T follicular helper cell (primary cell): Measurements from ENCODE around the gene ARHGEF28.

Experiments
- DNase-seq: peaks from one replicate; pipeline ENCODE4 v3.0.0-alpha.2; 2020; ENCODE audit warnings: low read depth

Gene ARHGEF28

DNA sequence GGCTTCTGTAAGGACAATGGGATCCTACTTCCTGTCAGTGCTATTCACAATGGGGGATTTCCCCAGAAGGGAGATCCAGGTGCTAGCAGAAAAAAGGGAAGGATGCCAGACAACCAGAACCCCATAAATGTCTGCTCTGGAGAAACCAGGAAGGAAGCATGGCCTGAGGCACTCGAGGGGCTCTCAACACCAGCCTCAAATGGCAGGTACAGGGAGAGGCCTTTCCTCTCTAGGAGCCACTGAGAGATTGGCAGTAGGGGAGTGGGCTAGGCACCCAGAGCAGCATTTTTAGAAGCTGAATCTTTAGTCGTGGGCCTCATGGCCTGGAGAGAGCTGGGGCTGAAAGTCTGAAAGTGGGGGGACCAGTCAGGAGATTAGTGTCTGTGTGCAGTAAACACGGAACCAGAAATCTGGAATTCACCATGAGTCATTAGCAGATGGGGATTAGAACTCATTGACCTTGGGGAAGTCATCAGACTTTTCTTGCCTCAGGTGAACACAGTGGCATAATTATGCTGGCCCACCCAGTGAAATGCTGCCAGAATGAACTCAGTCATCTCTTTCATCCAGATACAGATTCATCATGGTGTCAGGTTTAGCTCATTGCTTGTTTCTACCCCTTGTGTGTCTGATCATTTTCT lies 28.3 kb downstream of the ARHGEF28 start:
- DNase-seq: no peak

- no peak for DNase-seq
These were observed 28.9 kb downstream of the ARHGEF28 start for GRCh38 chr5:73654819-73655318.

GRCh38 chr5:73655521-73656160 lies 29.6 kb downstream of the ARHGEF28 start:
- DNase-seq: no peak

GRCh38 chr5:73661753-73662152 lies 35.8 kb downstream of the ARHGEF28 start:
- no peak for DNase-seq

DNA sequence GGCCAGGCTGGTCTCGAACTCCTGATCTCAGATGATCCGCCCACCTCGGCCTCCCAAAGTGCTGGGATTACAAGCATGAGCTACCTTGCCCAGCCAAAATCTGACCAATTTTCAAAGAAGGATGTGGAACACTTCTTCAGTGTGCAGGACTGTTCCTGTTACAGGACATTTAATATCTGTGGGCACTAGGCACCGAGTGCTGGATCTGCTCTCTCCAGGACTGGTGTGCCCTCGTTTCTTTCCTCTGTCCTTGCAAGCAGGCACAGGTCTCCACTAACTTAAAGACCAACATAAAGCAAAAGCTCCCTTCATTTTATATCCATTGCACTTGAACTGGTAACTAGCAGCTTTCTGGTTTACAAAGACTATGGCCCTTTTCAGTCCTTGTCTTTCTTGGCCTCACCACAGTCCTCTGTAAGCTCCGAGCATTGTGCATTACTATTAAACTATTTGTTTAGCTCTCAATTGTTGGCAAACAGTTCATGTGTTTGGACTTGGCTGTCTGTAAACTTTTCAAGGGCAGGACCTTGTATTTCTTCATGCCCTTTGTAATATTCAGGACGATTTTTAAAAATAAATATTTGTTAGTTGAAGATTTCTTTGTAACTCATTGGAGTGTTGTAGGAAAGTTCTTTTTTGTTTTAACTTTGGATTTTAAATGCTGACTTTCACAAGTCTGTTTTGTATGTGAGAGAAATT lies 37.3 kb downstream of the ARHGEF28 start:
- DNase-seq: no peak

GRCh38 chr5:73663860-73664240 lies 37.9 kb downstream of the ARHGEF28 start:
- no peak for DNase-seq

GRCh38 chr5:73664796-73665195 lies 38.8 kb downstream of the ARHGEF28 start:
- no peak for DNase-seq

DNA sequence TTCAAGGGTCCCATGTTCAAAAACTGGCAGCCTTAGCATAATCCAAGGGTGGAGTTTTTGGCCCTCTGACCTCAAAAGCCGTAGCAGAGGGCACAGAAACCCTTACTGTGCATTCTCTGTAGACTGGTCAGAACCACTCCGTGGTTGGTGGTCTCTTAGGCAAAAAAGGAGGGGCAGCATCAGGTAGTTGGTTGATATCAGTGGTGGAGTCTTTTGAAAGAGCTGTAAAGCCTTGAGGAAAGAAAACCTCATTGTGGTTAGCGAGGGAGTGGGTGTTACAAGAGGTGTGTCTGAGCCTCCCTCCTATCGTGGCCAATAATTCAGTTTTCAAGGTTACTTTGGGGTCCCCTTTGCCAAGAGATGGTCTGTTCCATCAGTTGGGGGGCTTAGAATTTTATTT lies 40.9 kb downstream of the ARHGEF28 start:
- DNase-seq: no peak

GRCh38 chr5:73668017-73668416 lies 42.0 kb downstream of the ARHGEF28 start:
- no peak for DNase-seq

DNA sequence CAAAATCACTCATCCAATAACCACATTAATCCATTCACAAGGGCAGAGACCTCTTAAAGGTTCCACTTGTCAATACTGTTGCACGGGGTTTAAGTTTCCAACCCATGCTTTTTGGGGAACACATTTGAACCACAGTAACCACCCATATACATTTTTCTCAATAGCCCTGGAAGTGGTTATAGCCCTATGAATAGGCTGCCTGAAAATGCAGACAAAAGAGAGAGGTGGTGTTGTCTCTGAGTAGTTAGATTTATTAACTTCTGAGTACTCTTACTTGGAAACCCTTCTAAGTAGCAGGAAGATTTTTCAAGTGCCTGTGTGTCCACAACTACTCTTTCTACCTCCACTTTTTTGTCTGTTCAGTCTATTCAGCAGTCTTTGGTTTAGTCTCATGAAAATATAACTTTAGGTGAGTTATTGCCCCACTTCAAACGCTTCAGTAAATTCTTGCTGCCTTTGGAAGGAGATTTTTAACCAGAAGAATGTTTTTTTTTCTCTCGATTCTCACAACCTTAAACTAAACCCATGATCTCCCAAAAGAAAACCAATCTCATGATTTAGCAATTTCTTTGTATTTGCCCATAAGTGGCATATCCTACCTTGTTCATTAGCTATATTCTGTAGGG lies 42.6 kb downstream of the ARHGEF28 start:
- no peak for DNase-seq

- DNase-seq: no peak
These were observed 44.7 kb downstream of the ARHGEF28 start for GRCh38 chr5:73670731-73671130.

DNA sequence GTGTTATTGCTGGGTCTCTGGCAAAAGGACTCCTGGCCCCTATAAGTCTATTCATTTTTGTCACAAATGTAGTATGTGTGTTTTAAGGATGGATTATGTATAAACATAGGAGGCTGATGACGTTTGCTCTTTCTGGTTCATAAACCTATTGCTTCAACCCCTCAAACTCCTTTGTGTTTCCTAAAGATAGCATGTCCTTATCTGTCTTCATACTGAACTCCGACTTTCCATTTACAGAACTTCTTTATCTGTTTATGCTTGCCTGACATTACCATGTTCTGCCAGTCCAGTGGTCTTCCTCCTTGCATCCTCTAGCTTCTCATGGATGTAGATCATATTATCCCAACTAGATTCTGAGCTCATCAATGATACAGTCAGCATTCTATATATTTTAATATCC lies 46.1 kb downstream of the ARHGEF28 start:
- no peak for DNase-seq

DNA sequence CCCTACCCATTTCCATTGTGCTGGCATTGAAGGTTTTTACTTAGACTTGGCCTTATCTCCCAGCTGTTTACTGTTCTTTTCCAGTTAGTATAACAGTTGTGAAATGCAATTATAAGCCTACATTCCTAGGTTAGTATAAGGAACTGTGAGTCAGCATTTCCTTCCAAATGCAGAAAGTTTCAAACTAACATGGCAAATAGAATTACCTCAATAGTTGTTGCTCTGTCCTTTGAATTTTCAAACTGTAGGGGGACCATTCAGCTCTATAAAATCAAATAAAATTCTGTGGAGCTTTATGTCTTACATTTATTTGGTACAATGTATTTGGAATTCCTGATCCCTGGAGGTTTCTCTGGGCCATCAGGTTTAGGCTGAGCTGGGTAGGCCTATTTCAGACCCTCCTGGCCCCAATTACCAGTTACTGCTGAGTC lies 47.2 kb downstream of the ARHGEF28 start:
- DNase-seq: no peak

- no peak for DNase-seq
These were observed 48.6 kb downstream of the ARHGEF28 start for GRCh38 chr5:73674669-73675004.

DNA sequence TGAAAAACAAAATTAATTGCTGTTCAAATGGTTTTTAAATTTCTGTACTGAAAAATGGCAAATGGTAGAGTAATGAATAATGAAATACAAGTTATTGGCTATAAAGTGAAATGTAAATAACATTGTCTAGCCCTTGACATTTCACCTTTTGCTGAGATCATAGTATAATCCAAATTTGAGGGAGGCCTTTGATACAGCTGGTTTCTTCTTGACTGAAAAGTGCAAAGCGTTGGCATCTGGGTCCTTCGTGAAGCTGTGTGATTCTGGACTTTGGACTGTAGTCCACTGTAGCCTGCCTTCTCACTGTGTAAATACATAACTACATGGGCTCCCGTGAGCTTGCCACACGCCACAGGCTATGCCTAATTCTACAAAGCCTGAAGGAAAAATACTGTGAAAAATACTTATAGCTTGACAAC lies 52.3 kb downstream of the ARHGEF28 start:
- DNase-seq: no peak

- DNase-seq: no peak
These were observed 52.8 kb downstream of the ARHGEF28 start for GRCh38 chr5:73678807-73679206.

DNA sequence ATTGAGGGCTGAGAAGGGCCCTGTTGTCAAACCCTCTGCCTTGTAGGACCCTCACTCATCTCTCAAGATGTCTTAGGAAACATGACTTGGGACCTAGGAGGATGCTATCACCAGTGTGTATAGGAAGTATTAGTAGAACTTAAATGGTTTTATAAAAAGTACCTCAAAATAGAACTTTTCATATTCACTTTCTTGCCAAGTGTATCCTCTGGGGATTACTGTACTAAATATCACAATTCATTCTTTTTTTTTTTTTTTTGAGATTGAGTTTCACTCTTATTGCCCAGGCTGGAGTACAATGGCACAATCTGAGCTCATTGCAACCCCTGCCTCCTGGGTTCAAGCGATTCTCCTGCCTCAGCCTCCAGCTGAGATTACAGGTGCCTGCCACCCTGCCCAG lies 56.2 kb downstream of the ARHGEF28 start:
- no peak for DNase-seq

DNA sequence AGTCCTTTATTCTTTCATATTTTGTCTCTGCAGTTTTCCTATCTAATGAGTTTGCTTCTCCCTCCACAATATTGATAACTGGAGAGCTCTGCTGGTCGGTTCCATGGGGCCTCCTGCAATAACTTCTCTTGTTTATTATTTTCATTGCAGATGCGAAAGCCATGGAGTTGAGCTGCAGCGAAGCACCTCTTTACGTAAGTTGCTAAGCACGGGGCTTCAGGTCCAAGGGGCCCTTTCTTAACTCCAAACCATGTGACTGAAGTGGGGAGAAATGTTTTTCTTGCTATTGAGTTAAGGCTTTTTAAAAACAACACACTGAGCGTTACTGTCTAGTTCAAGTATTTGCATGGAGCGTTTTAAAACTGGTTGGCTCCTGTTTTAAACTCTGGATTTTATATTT lies 58.7 kb downstream of the ARHGEF28 start:
- no peak for DNase-seq

DNA sequence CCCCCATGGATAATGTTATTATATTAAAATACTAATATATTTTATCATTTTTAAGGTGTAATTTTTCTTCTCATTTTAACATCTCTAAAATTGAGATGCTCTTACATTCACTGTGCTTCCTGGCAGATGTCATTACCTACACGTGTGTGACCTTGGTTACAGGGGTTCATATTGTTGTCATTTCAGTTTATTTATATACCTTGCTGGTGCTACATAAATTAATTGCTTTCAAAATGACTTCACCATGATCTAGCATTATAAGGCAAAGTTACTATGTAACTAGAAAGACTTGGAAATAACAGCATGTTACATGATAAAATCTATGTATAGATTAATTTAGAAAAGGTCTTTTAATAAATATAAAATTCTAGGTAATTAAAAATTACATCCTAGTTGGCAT lies 60.9 kb downstream of the ARHGEF28 start:
- DNase-seq: no peak

DNA sequence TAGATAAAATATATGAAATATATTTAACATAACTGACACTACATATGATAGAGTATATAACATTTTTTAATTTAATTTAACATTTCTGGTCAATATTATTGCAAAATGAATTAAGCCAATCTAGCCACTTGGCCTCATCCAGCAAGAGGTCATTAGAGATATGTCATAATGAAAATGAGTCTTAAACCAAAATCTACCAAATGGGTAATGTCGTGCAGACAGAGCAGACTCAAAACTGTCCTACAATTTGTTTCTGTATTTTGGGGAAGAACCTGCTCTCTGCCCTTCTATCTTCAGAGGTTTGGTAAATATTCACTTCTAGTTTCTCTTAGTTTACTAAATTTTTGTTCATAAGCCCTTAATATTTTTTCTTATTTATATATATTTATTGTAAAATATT lies 61.4 kb downstream of the ARHGEF28 start:
- DNase-seq: no peak

DNA sequence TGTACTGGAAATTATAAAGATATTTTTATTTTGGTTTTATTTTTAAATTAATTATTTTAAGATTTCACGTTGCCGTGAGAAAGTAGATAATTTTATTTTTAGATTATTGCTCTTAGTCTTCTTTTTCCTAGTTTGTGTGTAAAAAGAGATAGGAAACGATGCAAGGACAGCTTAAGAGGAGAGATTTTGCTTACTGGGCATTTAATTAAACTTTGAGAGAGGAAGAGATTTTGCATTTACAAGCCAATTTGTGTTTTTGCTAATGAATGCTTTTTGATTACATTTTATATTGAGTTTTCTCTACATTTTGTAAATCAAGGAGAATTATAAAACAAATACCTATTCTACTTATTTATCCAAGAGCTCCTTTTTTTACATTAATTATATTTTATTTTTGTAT lies 64.0 kb downstream of the ARHGEF28 start:
- DNase-seq: no peak

GRCh38 chr5:73691302-73692080 lies 65.5 kb downstream of the ARHGEF28 start:
- DNase-seq: no peak
